T-helper 17 cell (primary cell): ENCODE results near the gene LDB3. TPM values are rescaled to one million over a fixed set of nuclear protein-coding genes. Genes with fewer than 3 reads are reported as not detected.

ENCODE experiments used
- ATAC-seq: fragments of 150-1000 bp; cut with Tn5 transposase; 2 replicates; pipeline ENCODE4 v1.10.0; 2021; ENCODE audit warnings: mild to moderate bottlenecking, moderate library complexity
- DNase-seq, 3 donors: peaks; one replicate each; pipeline versions ENCODE4 v3.0.0 to v3.0.0-alpha.2; 2020 to 2021
- H3K9me3 ChIP-seq: one replicate; pipeline ENCODE4 v1.7.0; 2013; ENCODE audit warnings: low read length, mild to moderate bottlenecking; ENCODE audit not compliant: control insufficient read depth, poor library complexity, severe bottlenecking
- H3K27ac Mint-ChIP-seq: one replicate; pipeline ENCODE4 v1.8.0; 2022; ENCODE audit warnings: mild to moderate bottlenecking, moderate library complexity, mixed read lengths
- H3K27me3 Mint-ChIP-seq: one replicate; pipeline ENCODE4 v1.8.0; 2022; ENCODE audit warnings: mixed read lengths
- H3K36me3 Mint-ChIP-seq: one replicate; pipeline ENCODE4 v1.8.0; 2022; ENCODE audit warnings: low read depth, mixed read lengths
- H3K4me1 Mint-ChIP-seq: one replicate; pipeline ENCODE4 v1.8.0; 2022; ENCODE audit warnings: mild to moderate bottlenecking, mixed read lengths
- H3K4me3 Mint-ChIP-seq: one replicate; pipeline ENCODE4 v1.8.0; 2022; ENCODE audit warnings: mild to moderate bottlenecking, moderate library complexity, mixed read lengths
- total RNA-seq, 4 donors: library from RNA in 2 of 4; stranded (reverse) in 2 of 4; gene quantifications; one replicate each; pipeline ENCODE4 v1.2.3 and lab custom pipeline; 2022 to 2026

The LDB3 gene
- total RNA-seq, 2 donors from 2014 or later, result not detected

- peaks cover 2% of the 10 kb centered on the region for H3K4me1 Mint-ChIP-seq
- ATAC-seq, result no peak
- no peak overlapping the region for H3K4me3 Mint-ChIP-seq
- no peak overlapping the region for H3K27ac Mint-ChIP-seq
- H3K27me3 Mint-ChIP-seq, result peaks cover 25% of the 10 kb centered on the region
- H3K9me3 ChIP-seq, result no peaks in the 10 kb centered on the region
- no peak for DNase-seq
- no peaks in the 10 kb centered on the region for H3K36me3 Mint-ChIP-seq
Measured at GRCh38 chr10:86674912-86675311, 6.6 kb downstream of the LDB3 start.

DNA sequence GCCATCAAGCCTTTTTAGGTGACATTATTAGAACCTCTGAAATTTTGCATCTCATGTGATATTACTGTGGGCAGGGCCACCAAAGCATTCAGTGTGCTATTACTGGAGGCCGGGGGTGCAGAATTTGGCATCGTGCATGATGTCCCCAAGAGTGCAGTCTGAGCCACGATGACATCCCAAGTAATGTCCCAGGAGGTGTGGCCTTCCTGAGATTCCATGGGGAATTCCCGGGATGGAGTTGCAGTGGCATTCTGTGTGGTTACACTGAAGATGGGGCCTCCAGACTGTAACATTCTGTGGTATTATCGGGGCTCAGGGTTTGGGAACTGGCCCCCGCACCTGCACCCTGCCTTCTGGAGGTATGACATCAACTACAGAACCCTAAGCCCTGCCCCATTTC lies 9.1 kb downstream of the LDB3 start:
- ATAC-seq, result no peak
- Mint-ChIP-seq H3K27me3 (peaks cover 32% of the 10 kb centered on the region), H3K27ac (no peak overlapping the region), H3K36me3 (no peaks in the 10 kb centered on the region), H3K4me1 (peaks cover 2% of the 10 kb centered on the region), H3K4me3 (no peak overlapping the region)
- no peaks in the 10 kb centered on the region for H3K9me3 ChIP-seq
- no peak for DNase-seq

DNA sequence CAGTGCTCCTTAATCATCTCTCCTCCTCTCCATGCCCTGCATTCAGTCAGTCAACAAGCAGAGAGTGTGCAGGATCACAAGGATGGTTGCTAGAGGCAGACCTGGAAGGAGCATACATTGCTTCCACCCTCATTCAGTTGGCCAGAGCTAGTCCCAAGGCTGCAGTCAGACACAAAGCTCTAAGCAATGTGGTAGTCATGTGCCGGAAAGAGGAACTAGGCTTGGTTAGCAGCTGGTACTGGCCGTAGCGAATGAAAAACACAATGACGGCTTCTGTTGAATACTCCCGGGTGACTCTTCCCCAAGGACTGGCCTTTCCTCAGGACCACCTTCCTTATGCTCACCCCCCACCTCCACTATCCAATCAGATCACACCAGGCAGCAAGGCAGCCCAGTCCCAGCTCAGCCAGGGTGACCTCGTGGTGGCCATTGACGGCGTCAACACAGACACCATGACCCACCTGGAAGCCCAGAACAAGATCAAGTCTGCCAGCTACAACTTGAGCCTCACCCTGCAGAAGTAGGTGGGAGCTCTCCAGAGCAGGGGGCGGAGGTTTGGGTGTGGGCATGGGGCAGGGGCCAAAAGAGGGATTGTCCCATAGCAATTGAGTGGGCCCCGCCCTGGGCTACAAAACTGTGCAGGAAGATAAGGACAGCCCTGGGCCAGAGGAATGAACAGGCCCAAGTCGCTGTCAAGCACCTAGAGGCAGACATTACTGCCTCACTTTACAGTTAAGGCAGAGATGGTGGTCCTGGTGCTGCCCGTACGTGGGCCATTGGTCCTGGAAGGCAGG lies 10.9 kb downstream of the LDB3 start:
- ATAC-seq (no peak), DNase-seq (no peak)
- Mint-ChIP-seq H3K27me3 (peaks cover 35% of the 10 kb centered on the region), H3K4me1 (no peaks in the 10 kb centered on the region), H3K27ac (no peak overlapping the region), H3K36me3 (no peaks in the 10 kb centered on the region), H3K4me3 (no peak overlapping the region)
- no peaks in the 10 kb centered on the region for H3K9me3 ChIP-seq

GRCh38 chr10:86681047-86681446 lies 12.7 kb downstream of the LDB3 start:
- no peak overlapping the region for H3K27ac Mint-ChIP-seq
- no peak for ATAC-seq

DNA sequence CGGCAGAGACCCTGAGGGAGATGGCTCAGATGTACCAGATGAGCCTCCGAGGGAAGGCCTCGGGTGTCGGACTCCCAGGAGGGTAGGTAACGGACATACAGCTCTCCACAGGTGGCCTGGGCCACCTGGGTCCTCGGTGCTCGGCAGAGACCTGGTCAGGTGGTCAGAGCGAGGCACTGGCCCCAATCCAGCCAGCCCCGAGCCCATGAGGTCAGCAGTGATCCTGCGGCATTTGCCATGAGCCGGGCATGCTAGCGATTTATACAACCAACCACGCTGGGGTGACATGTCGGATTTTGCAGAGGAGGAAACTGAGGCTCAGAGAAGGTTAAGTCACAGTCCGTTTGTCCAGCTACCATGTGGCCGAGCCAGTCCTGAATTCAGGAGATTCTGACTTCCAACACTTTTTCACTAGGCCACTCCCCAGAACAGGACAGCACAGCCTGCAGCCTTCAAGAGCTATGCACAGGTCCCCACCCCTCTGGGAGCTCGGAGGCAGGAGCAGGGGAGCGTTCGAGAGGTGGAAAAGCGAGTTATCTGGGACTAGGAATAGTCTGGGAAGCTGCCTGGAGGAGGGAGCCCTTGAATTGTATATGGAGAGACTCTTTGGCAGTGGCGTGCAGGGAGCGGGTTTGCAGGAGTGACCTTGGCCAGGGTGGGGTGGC lies 13.5 kb downstream of the LDB3 start:
- DNase-seq, result no peak
- Mint-ChIP-seq H3K4me1 (no peaks in the 10 kb centered on the region), H3K36me3 (no peaks in the 10 kb centered on the region), H3K4me3 (no peak overlapping the region), H3K27me3 (peaks cover 28% of the 10 kb centered on the region), H3K27ac (no peak overlapping the region)
- ATAC-seq, result no peak
- no peaks in the 10 kb centered on the region for H3K9me3 ChIP-seq

More at GRCh38 chr10:86681047-86681446, 12.7 kb downstream of the LDB3 start:
- no peak for DNase-seq
- H3K9me3 ChIP-seq, result no peaks in the 10 kb centered on the region
- Mint-ChIP-seq H3K27me3 (peaks cover 29% of the 10 kb centered on the region), H3K4me1 (no peaks in the 10 kb centered on the region), H3K4me3 (no peak overlapping the region), H3K36me3 (no peaks in the 10 kb centered on the region)

DNA sequence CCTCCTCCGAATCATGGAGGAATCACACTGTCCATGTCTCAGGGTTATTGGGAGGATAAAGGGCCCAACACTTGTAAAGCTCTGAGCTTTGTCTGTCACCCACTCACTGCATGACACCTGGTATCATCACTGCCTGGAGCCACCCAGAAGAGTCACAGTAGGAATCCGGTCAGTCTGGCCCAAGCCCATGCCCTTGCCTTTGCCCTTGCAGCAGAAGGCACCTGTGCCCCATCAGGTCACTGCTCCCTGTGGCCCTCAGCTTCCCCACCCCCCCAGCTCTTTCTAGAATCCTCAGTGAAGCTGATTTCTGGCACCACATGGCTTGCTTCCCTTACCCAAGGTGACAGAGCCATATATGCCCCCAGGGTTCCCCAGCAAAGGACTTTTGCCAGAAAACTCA lies 14.4 kb downstream of the LDB3 start:
- Mint-ChIP-seq H3K4me1 (no peaks in the 10 kb centered on the region), H3K36me3 (no peaks in the 10 kb centered on the region), H3K27me3 (peaks cover 28% of the 10 kb centered on the region), H3K27ac (no peak overlapping the region), H3K4me3 (no peak overlapping the region)
- no peaks in the 10 kb centered on the region for H3K9me3 ChIP-seq
- DNase-seq (no peak), ATAC-seq (no peak)

DNA sequence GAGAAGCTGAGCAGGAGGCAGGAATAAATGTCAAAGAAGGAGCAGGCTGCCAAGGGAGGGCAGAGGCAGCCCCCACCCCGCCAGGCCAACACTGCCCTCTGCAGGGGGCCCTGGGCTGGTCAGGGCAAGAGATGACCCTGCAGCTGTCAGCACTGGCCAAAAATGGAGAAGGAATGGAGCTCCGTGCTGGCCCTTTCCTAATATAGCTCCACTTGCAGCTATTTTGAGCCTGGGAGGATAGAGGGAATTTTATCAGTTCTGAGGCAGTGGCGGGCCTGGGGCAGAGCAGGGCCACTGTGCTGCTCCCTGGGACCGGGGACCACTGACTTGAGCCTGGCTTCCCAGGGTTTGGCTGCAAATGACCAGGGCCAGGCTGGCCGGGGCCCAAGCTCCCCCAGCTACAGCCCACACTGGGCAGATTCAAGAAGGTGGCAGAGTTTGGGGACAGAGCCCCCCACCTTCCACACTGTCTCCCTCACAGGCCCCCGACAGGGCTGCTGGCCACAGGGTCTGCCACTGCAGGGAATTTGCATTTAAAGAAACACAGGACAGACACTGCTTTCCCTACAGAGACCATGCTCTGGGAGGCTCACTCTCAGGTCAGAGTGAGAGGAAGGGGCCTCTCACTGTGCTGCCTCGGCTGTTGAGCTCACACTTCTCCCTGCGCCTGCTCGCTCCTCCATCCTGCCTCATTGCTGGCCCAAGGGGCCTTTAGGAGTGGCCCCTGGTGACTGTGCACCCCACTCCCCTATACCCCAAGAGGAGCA lies 16.2 kb downstream of the LDB3 start:
- H3K4me1 Mint-ChIP-seq, result peaks cover 7% of the 10 kb centered on the region
- no peaks in the 10 kb centered on the region for H3K36me3 Mint-ChIP-seq
- ATAC-seq (no peak), DNase-seq (no peak)
- H3K27ac Mint-ChIP-seq, result no peak overlapping the region
- H3K9me3 ChIP-seq, result no peaks in the 10 kb centered on the region
- H3K4me3 Mint-ChIP-seq, result no peak overlapping the region
- H3K27me3 Mint-ChIP-seq, result peaks cover 22% of the 10 kb centered on the region

- no peaks in the 10 kb centered on the region for H3K9me3 ChIP-seq
- Mint-ChIP-seq H3K4me3 (no peak overlapping the region), H3K27ac (no peak overlapping the region), H3K4me1 (peaks cover 7% of the 10 kb centered on the region), H3K36me3 (no peaks in the 10 kb centered on the region), H3K27me3 (peaks cover 22% of the 10 kb centered on the region)
- ATAC-seq, result no peak
- DNase-seq, result no peak
Measured at GRCh38 chr10:86685416-86685815, 17.1 kb downstream of the LDB3 start.

DNA sequence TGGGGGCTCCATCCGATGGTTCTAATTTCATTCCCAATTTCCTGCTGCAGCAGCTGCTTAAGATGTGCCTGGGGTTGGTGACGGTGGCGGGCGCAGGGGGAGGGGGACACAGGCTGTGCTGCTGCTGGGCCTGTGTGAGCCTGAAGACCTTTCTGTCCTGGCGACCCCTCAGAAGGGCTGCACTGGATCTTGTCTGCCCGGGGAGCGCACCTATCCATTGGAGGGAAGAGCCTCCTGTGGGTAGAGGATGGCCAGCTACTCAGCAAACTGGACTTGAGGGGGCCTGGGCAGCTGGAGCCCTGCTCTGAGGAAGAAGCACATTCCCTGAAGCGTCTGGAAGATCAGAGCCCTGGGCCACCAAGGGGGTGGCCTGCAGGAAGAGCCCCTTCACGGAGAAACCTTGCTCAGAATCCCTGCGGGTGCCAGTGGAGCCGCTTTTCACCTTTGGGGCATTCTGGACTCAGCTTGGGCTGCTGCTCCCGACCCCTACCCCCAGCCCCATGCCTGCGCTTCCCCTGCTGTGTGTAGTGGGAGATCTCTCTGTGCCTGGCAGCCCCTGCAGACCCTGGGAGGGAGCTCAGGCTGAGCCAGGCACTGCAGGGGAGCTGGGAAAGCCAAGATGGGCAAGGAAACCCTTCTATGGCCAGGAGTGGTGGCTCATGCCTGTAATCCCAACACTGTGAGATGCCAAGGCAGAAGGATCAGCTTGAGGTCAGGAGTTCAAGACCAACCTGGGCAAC lies 17.8 kb downstream of the LDB3 start:
- H3K27me3 Mint-ChIP-seq, result peaks cover 22% of the 10 kb centered on the region
- DNase-seq (no peak), ATAC-seq (no peak)

DNA sequence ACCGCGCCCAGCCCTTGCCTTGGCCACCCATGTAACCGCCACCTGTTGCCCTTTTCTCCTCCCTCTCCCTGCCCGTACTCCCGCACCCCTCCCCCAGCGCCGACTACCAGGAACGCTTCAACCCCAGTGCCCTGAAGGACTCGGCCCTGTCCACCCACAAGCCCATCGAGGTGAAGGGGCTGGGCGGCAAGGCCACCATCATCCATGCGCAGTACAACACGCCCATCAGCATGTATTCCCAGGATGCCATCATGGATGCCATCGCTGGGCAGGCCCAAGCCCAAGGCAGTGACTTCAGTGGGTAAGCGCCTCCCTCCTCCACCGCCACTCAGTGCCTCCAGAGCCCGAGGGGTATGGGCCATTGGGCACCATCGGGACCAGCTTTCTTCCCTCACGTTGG lies 18.7 kb downstream of the LDB3 start:
- ATAC-seq, result no peak
- Mint-ChIP-seq H3K27ac (no peak overlapping the region), H3K4me3 (no peak overlapping the region), H3K4me1 (peaks cover 7% of the 10 kb centered on the region), H3K36me3 (no peaks in the 10 kb centered on the region), H3K27me3 (peaks cover 18% of the 10 kb centered on the region)
- no peak for DNase-seq
- no peaks in the 10 kb centered on the region for H3K9me3 ChIP-seq

More for the DNA sequence above, 17.8 kb downstream of the LDB3 start:
- H3K9me3 ChIP-seq, result no peaks in the 10 kb centered on the region
- H3K27ac Mint-ChIP-seq, result no peak overlapping the region
- peaks cover 7% of the 10 kb centered on the region for H3K4me1 Mint-ChIP-seq
- no peak overlapping the region for H3K4me3 Mint-ChIP-seq
- no peaks in the 10 kb centered on the region for H3K36me3 Mint-ChIP-seq

DNA sequence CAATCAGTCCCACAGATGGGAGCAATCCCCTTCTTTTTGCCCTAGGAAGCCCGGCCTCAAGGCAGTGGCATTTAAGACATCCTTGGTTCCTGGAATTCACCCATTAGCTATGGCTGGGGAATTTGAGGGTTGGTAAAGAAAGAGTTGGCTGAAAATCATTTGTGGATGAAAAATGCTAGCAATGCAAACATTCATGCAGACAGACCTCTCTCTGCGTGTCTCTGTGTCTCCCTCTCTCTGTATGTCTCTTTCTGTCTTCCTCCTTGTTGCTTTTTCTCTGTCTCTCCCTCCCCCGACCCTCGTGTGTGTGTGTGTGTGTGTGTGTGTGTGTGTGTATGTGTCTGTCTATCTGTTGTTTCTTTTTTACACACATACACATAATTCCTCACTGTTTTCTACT lies 19.4 kb downstream of the LDB3 start:
- H3K9me3 ChIP-seq, result no peaks in the 10 kb centered on the region
- Mint-ChIP-seq H3K27ac (peak overlapping the region; percentile 41), H3K36me3 (no peaks in the 10 kb centered on the region), H3K4me3 (no peak overlapping the region), H3K27me3 (peaks cover 15% of the 10 kb centered on the region), H3K4me1 (peaks cover 7% of the 10 kb centered on the region)
- ATAC-seq (no peak), DNase-seq (no peak)

DNA sequence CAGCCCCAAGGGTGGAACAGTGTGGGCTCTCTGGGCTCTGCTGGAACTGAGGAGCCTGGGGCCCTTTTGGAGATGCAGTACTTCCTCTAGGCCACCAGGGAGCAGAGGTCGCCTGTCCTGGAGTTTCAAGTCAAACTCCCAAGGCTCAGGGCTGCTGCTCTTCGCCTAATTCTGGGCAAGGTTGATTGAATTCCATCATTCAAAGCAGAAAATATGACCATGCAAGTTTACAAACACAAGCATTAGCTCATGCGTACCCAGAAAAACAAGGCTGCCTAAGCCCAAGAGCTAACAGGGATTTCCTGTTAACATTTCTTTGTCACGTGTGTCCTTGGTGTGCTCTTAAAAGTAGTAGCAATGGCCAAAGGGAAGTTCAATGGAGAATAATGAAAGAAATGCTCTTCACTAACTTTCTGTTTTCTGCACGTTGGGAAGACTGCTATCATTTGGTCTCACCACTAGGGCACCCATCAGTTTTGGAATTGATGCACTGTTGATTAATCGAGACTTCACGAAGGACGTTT lies 20.1 kb downstream of the LDB3 start:
- DNase-seq, result peak in 2 of 3 donors; percentile 27 to 40
- Mint-ChIP-seq H3K36me3 (no peaks in the 10 kb centered on the region), H3K27me3 (peaks cover 9% of the 10 kb centered on the region), H3K4me3 (no peak overlapping the region), H3K27ac (peak overlapping the region; percentile 41), H3K4me1 (peaks cover 7% of the 10 kb centered on the region)
- peak; percentile 89 for ATAC-seq
- H3K9me3 ChIP-seq, result no peaks in the 10 kb centered on the region
